GM21723 (cell line): Measurements from ENCODE around the gene UBAP2.
A peak's percentile ranks its signal among the peaks of the same experiment; 100 is the strongest.

Experiments
- ATAC-seq: cut with Tn5 transposase; IDR thresholded peaks from one replicate; pipeline ENCODE4 v1.9.1; 2021; ENCODE audit warnings: mild to moderate bottlenecking, moderate library complexity; ENCODE audit not compliant: unreplicated experiment

The UBAP2 gene

GRCh38 chr9:34048727-34049629, at the start of gene UBAP2:
Gene UBAP2, minus strand, starts transcription at chr9:34048887. Its CDS starts 31,739 bp downstream, at chr9:34017148.
- peak; percentile 74 for ATAC-seq

DNA sequence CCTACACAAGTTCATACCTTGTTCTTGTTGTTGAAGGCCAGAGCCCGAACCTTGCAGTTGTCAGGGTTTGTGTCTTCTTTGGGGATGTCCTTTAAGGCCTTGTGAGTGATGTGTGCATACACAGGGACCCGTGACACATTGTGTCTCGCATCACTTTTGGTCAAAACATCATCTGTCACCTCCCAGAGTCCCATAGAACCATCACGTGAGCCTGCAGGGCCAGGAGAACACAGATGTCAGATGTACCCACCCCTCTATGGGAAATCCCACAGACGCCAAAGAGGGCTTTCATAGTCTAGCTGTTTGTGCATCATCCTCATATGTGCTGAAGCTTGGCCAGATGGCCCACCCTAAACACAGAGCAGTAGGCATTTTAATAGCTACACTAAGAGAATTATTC, 49.6 kb upstream of the UBAP2 start:
- ATAC-seq: no peak

DNA sequence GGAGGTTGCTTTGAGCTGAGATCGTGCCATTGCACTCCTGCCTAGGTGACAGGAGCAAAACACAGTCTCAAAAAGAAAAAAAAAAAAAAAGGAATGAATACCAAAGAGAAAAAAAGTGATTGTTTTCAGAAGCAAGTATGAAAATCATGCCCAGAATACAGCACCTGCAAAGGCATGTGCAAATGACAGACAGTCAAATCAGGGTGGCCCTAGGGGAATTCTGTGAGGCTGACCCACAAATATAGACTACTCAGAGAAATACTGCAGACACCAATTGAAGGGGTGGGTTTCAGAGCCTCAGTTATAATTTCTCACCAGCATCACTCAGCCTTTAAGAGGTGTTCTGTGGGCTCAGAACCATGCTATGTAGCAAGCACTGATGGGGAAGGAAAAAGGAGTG, 49.2 kb upstream of the UBAP2 start:
- ATAC-seq: no peak

GRCh38 chr9:34096751-34097150, 48.1 kb upstream of the UBAP2 start:
- no peak for ATAC-seq

GRCh38 chr9:34093578-34093977, 44.9 kb upstream of the UBAP2 start:
- no peak for ATAC-seq

- ATAC-seq: no peak
These were observed 40.6 kb upstream of the UBAP2 start for GRCh38 chr9:34089311-34089710.

DNA sequence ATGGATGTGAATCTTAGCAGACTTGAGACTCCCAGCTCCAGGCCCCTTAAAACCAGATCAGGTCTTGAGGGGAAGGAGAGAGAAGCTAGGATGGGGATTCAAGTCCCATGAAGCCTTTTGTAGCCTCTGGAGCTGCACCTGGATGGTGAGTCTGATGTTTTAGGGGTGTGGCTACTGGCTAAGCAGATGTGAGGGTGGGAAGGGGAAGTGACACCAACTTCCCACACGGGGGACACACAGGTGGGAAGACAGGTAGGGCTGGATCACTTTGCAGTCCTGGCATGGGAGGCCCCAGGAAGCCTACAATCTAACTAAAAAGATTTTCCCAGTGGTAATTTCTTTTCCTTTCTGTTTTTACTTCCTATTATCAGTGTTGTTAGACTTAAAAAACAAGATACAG, 38.7 kb upstream of the UBAP2 start:
- ATAC-seq: no peak

DNA sequence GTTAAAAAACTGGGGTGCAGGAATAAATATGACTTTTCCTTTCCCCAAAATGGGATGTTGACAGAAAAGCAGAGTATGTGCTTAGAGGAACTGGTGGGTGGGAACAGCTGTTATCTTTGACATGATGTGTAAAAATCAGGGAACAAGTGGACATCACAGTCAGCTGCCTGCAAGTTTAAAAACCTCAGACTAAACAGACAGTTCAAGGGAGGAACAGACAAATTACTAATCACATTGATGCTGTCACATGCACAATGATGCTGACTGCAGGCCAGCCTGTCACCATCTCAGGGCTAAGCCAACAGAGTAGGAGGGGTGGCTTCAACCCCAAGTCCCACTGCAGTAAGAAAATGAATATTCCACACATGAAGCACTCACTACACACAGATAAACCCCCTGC, 38.2 kb upstream of the UBAP2 start:
- ATAC-seq: no peak

DNA sequence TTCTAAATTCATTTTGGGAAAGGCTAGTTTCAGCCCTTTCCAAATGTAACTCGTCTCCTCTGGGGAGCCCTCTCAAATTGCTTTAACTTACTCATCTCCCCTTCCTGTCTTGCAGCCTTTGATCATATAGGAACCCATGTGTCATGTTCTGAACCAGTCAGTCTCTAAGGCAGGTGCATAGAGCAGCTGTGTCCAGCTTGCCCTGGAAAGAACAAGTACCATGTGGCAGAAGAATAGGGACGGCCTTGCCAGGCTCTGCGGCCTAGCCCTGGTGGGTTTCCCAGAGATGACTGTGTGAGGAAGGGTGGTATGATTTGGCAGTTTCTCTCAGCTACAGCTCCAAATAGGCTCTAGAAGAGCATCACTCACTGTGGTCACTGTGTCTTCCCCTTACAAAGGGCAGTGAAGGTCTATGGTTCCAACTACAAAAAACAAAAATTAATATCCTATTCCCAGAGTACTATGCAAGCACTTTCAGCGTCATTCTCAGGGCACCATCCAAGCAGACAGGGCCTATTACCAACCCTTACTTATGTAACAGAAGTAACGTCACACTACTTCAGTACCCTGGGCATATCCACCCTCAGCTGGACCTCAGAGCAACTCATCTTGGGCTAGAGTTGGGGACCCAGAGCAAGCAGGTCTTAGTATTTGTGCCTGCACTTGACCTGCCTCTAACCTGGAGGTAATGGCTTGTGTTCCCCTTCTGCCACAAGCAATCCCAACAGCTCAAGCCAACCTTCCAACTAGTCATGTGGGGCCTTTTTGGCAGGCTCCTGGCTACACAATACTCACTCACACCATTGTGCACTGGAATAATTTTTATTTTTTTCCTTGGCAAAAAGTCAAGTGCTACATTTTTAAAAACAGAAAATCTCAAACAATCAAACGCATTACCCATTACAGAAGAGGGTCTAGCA, 37.2 kb upstream of the UBAP2 start:
- ATAC-seq: no peak

DNA sequence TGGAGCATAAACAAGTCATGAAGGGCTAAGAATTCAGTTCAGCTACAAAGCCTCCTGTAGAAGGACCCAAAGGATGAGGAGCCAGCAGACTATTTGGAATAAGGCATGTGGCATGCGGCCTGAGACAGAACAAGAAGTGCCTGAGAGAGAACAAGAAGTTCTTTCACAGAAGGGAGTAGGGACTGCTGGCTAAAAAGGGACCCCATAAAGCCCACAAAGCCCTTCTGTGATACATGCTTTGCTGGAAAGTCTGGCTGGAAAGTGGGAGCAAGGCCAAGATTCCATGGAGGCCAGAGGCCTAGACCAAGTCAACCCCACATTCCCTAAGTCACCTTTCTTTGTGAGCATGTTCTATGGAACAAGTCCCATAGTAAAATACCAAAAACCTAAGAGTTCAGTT, 35.9 kb upstream of the UBAP2 start:
- ATAC-seq: no peak

DNA sequence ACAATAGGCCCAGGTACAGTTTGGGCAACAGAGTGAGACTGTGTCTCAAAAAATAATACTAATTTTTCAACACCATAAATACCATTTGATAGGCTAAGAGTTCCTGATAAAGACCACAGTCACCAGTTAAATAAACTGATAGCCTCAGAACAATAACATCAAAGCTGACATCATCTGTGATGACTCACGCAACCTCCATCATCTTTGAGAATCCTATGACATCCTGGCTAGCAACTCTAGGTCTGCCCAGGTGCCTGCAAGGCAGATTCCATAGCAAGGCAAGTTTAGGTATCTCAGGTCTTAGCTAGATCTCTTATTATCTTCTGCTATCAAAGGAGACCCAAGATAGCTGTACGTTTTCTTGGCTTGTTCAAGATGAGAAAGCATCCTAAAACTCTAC, 30.5 kb upstream of the UBAP2 start:
- ATAC-seq: no peak

GRCh38 chr9:34072868-34073590, 24.3 kb upstream of the UBAP2 start:
- ATAC-seq: no peak

GRCh38 chr9:34072410-34072809, 23.7 kb upstream of the UBAP2 start:
- no peak for ATAC-seq

DNA sequence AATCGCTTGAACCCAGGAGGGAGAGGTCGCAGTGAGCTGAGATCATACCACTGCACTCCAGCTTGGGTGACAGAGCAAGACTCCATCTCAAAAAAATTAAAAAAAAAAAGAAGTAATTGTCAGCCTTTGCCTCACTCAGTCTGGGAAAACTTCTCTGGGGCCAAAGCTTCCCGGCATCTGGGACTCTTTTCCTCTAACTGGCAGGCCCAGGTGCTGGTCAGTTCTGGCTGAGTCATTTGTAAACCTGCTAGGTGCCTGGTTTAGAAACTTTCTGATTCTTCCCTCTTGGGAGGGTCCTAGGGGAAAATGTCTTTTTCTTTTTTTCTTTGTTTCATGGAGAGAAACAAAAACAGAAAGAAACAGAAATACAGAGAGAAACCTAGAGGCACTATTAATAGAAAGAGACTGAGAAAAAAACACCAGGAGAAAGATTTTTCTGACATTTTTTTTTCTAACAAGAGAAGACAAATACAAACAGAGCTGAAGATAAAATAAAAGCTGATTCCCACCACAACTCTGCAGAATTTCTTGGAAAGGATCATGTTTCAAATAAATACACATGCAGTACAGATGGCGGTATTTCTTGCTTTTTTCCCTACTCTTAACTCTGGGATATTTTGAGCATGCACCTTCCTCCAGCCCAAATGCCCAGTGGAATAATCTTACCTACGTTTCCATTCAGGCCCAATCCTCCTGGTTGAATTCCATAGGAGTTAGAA, 22.1 kb upstream of the UBAP2 start:
- ATAC-seq: no peak

GRCh38 chr9:34069831-34070230, 21.1 kb upstream of the UBAP2 start:
- no peak for ATAC-seq

- no peak for ATAC-seq
These were observed 16.9 kb upstream of the UBAP2 start for GRCh38 chr9:34065541-34065940.

GRCh38 chr9:34059954-34060353, 11.3 kb upstream of the UBAP2 start:
- ATAC-seq: no peak

GRCh38 chr9:34059281-34059680, 10.6 kb upstream of the UBAP2 start:
- ATAC-seq: no peak

DNA sequence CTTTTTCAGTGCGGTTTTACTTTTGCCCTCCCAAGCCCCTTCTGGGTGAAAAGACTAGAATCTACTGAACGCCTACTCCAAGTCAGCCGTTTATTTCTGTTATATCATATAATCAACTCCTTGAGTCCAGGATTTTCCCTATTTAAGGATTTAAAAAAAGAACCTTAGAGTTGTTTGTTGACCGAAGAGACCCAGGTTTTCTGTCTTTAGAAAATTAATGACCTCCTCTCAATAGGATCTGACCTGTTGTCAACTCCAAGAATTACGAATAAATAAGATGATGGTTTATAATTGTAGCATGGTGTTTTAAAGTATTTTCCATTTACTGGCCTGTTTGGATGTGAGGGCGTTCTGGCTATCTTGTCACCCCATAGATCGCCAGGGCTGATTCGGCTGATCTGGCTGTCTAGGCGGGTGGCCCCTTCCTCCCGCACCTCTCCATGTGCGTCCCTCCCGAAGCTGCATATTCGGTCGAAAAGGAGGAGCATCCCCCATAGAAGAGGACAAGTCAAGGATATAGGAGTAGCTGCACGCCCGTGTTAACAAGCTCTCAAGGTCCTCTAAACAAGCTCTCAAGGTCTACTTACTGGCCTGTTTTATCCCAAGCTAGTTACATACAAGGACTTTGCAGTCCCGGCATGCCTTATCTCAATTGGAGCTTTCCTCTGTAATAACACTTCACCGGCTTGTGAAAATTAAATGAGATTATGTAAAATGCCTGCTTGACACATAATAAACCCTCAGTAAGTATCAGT, 1.1 kb upstream of the UBAP2 start:
- no peak for ATAC-seq
